LNCAP (cell line): ENCODE data around the gene DRD1.

Experiments
- CTCF ChIP-seq: fragments of 450-650 bp; IDR thresholded peaks from 2 replicates; pipeline ENCODE4 v1.5.1; 2017; ENCODE audit warnings: mild to moderate bottlenecking

The DRD1 gene

DNA sequence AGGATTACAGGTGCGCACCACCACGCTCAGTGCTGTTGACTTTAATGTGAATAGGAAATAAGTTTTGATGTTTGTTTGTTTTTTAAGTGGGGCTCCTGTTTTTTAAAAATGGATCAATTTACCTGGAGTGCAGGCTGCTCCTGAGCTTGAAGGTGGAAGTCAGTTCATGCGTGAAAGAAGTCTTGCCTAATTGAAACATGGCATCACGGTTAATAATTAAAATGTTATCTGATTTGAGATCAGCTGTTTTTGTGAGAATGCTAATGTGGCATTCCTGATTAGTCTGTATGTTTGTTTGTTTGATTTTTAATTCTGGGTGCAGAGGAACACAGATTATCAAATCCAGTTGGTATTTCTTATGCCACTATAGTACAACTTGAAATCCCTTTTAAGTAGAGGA is 40.8 kb upstream of the DRD1 start:
- no peak for TF ChIP-seq CTCF

DNA sequence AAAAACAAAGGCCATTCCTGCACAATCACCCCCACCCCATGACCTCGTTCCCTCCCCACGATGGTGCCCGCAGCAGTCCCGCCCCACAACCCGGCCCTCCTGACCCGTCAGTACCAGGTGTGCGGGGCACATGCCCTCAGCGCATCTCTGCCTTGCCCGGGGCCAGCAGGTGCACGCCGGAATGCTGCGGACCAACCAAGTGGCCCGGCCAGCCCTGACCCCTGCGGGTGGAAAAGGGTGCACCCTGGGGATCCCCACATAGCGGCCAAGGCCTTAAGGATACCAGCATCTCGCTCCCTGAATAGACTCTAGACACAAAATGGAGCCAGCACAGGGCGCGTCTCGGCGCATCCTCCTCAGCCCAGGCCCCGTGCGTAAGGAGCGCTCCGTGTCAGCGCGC is 40.3 kb upstream of the DRD1 start:
- no peak for TF ChIP-seq CTCF

DNA sequence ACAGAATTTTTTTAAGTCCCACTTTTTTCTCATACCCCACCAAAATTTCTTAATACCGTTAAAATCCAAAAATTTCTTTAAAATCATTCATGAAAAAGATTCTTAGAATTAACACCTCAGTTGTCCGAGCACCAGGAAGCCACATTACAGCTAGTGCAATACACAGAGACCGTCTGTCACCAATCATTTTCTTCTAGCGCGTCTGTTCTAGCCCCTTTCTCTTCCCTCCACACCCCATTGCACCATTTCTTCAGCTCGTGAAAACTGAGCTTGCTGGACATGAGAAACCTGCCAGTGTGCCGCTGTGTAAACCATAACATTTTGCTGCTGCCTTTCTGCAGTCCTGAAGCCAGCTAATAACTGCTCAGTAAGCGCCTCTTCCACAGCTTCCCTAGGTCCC is 39.4 kb upstream of the DRD1 start:
- no peak for TF ChIP-seq CTCF

- no peak for TF ChIP-seq CTCF
These were observed 35.3 kb upstream of the DRD1 start for GRCh38 chr5:175479125-175479881.

DNA sequence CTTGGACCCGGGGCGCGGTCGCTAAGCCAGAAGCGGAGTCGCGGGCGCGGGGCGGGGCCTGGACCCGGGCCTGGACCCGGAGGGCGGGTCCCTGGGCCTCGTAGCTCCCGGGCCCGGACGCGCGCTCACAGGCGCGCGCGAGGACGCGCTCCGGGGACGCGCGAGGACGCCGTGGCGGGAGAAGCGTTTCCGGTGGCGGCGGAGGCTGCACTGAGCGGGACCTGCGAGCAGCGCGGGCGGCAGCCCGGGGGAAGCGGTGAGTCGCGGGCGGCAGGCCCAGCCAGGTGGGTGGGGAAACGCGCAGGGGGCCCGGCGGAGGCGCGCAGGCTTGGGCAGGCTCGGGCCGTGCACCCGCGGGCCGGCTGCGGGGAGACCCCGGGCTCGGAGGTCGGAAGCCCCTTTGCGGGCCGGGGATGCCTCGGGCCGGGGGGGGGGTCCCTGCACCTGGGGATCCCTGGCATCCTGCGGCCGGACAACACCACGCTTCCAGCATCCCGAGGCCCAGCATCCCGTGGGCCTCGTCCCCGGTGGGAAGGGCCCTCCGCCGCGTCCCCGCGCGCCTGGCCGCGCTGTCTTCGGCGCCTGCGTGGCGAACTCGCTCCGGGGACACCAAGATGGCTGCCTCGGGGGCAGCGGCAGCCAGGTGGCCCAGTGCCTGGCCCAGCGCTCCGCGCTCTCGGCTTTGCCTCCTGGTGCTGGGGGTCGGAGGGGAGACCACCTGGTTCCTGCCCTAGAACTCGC is 34.6 kb upstream of the DRD1 start, which contains the start of gene SFXN1:
TSS of gene SFXN1 (plus strand) at position 177 of the 741 bp plus-strand sequence. CDS start 13,544 bp downstream, outside the sequence.
- TF ChIP-seq CTCF = no peak

DNA sequence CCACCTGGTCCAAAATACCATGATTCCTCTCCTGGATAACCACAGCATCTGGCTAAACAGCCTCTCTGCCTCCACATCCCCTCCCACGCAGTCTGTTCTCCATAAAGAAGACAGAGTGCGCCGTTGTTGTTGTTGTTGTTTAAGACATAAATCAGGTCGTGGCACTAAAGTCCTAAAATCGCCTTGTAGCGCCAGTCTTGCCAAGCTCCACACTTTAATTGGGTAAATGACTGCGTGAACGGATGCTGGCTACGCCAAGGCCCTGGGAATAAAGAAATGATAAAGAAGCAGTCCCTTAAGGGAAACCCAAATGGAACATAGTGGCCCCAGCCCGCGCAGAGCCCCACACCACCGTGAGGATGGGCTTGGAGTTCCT is 34.0 kb upstream of the DRD1 start:
- TF ChIP-seq CTCF = no peak

GRCh38 chr5:175477440-175477839 is 33.5 kb upstream of the DRD1 start:
- TF ChIP-seq CTCF = no peak
